Renal pelvis (tissue), 4 donors: Measurements from ENCODE around the gene SP140L. TPM values are rescaled to one million over a fixed set of nuclear protein-coding genes. Genes with fewer than 3 reads are reported as not detected.
"Not testable (repeated sequence)": the region's sequence is repeated elsewhere in the genome, so short reads cannot be mapped to it uniquely, and the experiment has no call there.

Experiments used
- DNase-seq: peaks from one replicate; pipeline ENCODE4 v3.0.0-alpha.2; 2013
- polyA plus RNA-seq, 3 donors: library from polyadenylated mRNA; unstranded; fragments of 120-200 nt; gene quantifications; one replicate each; pipeline ENCODE4 v1.2.1, GENCODE V29; 2013; ENCODE audit not compliant: insufficient read length in 3 of 3

Gene SP140L
- polyA plus RNA-seq, 3 donors = 7.6 to 10.4 (median 10.2) TPM

DNA sequence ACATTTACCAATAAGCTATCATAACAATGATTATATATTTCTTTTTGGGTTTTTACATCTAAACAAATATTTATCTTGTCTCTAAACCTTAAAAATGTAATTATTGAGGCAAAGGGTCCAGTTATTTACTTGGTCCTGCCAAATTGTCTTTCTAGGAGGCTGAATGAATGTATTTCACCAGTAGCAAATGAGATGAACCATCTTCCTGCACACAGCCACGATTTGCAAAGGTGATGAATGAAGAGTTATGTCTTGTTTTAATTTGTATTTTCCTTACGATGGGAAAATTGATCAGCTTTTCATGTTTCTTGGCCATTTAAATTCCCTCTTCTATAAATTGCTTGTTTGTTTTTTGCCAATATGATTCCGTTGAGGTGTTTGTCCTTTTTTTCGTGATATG lies 90.4 kb downstream of the SP140L start:
- no peak for DNase-seq

DNA sequence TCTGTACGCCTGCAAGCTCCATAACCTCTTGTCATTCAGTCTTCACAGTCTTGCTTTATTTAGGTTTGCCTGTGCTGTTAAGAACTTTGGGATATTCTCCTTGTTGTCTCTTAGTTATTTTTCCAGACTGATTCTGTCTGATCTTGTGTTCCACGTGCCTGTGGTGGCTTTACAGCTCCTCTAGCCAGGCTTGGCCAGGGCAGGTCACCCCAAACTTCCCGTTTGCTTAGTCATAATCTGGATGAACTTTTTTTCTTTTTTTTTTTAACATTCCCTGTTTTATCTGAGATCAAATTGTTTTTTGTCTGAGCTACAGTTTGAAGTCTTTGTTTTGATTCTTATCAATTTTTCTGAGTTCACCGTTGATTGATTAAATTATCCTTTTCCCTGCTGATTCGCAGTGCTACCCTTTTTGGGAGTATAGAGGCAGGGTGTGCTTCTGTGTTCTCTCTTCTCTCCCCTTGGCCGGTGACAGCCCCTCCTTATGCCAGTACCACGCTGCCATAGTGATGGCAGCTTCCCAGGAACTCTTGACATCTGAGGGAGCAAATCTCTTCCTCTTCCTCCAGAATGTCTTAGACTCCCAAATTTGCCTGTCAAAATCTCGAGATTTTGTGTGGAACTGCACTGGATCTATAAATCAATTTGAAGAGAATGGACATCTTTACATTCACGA lies 91.5 kb downstream of the SP140L start:
- DNase-seq = no peak

DNA sequence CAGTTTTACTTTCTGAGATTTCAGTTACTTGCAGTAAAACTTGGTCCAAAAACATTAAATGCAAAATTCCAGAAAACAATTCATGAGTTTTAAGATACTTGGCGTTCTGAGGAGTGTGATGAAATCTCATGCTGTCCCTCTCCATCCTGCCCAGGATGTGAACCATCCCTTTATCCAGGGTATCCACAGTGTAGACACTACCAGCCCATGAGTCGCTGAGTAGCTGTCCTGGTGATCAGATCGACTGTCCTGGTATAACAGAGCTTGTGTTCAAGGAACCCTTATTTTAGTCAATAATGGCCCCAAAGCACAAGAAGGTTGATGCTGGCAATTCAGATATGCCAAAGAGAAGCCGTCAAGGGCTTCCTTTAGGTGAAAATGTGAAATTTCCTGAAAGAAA lies 92.2 kb downstream of the SP140L start:
- no peak for DNase-seq

DNA sequence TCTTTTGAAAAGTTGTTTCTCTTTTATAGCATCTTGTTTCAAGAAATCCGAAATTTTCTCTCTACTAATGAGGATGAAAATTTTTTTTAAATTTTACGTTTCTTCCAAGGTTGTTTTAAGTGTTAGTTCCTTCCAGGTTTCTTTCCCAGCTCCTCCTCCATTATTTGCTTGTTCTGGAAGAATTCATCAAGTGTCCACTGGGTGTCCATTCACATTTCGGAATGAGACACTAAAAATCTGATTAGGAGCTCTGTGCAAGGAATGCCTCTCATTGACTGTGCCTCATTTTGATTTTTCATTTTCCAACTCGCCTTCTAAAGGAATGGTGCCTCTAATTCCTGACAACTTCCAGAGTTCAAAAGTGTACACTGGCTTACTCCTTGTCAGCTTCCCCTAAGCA lies 95.2 kb downstream of the SP140L start:
- DNase-seq = no peak

DNA sequence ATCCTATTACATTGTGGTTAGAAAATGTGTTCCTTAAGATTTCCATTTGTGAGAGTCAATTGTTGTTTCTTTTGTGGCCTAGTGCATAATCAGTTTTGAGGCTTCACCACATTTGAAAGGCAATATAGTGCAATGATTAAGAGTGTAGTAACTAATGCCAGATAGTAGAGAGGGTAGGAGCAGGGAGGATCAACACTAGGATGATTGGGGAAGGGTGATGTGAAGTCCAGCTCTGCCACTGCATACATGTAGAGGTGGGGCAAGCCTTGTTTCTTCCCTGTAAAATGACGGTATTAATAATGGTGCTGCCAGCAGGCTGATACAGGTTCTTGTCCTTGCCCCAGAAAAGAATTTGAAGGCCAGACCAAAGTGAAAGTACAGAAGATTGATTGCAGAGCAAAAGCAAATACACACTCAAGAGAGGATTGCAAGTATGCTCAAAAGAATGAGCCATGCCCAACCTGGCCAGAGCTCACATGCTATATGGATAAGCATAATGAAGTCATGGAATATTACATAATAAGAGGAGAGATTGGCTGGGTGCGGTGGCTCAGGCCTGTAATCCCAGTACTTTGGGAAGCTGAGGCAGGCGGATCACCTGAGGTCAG lies 97.0 kb downstream of the SP140L start:
- DNase-seq = no peak

DNA sequence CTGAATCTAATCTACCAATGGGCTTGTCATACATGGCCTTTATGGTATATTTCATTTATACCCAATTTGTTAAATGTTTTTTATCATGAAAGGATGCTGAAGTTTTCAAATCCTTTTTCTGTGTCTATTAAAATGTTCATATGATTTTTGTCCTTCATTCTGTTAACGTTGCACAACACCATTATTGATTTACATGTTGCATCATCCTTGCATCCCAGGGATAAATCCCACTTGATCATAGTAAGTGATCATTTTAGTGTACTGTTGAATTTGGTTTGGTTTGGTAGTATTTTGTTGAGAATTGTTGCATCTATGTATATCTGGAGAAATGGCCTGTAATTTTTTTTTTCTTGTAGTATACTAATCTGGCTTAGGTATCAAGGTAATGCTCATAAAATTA lies 98.4 kb downstream of the SP140L start:
- DNase-seq = no peak

DNA sequence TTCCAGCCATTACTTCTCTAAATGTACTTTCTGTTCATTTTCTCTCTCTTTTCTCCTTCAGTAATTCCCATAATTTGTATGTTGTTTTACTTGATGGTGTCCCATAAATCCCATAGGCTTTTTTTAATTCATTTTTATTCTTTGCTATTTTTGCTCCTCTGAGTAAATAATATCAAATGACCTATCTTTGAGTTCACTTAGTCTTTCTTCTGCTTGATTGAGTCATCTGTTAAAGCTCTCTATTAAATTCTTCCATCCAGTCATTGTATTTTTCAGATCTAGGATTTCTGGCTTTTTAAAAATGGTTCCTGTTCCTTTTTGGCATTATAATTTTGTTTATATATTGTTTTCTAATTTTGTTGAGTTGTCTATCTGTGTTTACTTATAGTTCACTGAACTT lies 102.5 kb downstream of the SP140L start:
- no peak for DNase-seq

DNA sequence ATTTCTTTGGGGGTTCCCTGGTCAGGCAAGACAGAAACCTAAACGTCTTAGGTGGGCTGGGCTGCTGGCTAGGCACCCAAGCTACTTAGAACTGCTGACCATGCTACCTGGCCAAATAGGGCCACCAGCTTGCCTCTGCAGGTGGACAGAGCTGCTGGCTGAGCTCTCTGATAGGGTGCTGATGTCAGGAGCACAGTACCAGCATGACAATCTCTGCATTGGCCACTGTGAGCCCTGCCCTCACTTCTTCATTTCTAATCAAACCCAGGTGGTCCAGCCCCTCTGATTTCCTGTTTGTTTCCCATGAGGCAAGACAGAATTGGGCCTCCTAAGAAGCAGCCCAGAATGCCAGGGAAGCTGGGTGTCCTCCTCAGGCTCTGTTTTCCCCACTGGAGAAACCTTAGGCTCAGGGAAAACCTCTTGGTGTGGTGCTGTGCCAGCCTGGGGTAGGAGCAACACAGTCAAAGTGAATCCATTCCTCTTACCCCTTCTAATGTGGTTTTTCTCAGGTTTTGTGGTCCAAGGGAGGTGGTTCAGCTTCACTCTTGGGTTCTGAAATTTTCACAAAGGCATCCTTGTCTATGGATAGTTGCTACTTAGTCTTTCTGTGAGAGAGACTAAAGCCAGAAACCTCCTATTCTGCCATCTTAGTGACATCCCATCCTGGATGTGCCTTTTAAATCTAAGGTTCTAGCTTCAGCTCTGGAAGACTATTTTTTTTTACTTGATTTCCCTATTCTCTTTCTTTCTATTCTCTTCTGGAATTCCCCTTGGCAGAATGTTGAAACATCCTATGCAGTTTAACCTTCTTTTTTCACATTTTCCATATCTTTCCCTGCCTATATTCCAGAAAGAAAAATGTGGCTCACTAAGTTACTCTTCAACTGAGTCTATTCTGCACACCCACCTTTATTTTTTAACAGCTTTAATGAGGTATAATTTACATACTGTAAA lies 104.2 kb downstream of the SP140L start:
- DNase-seq = no peak

DNA sequence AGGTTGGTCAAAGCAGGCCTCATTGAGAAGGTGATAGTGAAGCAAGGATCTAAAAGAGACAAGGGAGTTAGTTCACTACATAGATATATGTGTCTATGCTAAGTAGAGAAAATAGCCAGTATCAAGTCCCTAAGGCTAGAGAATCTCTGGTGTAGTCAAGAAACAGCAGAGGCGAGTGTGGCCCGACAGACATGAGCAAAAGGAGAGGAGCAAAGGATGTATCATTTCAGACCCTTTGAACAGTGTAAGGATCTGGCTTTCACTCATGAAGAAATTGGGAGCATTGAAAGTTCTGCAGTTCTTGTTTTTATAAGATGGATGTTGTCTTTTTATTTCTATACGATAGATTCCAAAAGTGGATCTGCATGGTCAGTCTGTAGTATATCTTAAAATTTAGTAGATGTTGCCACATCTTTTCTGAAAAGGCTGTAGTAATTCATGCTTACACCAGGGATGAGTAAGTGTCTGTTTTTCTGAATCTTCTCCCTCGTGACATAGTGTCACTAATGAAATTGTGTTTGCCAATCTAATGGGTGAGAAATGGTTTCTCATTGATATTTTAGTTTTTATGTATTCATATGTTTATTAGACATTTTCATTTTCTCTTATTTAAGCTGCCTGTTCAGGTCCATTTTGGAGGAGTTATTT lies 107.8 kb downstream of the SP140L start:
- no peak for DNase-seq

DNA sequence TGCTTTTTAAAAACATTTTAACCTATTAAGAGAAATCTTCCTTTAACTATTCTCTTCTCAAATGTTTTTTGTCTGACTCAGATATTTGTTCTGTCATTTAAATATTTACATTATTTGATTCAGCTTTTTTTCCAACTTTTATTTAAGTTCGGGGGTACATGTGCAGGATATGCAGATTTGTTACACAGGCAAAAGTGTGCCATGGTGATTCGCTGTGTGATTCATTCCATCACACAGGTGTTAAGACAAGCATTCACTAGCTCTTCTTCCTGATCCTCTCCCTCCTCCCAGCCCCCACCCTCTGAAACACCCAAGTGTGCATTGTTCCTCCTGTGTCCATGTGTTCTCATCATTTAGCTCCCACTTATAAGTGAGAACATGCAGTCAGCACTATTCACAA lies 108.4 kb downstream of the SP140L start:
- no peak for DNase-seq

DNA sequence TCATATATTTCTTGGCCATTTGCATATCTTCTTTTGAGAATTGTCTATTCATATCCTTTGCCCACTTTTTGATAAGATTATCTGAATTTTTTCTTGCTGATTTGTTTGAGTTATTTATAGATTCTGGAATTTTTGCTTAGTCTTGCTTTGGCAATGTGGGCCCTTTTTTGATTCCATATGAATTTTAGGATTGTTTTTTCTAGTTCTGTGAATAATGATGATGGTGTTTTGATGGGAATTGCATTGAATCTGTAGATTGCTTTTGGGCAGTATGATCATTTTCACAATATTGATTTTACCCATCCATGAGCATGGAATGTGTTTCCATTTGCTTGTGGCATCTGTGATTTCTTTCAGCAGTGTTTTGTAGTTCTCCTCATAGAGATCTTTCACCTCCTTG lies 112.1 kb downstream of the SP140L start:
- not testable (repeated sequence) for DNase-seq

DNA sequence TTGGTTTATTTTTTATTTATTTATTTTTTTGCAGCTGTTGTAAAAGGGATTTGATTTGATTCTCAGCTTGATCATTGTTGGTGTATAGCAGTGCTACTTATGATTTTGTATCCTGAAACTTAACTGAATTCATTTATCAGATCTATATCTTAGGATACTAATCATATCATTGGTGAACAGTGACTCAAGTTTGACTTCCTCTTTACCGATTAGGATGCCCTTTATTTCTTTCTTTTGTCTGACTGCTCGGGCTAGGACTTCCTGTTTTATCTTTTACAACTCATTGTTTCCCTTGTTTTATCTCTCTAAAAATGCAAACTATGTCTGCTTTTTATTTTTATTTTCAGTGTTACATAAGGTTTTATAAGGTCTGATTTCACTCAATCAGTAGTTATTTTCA lies 112.6 kb downstream of the SP140L start:
- no peak for DNase-seq

DNA sequence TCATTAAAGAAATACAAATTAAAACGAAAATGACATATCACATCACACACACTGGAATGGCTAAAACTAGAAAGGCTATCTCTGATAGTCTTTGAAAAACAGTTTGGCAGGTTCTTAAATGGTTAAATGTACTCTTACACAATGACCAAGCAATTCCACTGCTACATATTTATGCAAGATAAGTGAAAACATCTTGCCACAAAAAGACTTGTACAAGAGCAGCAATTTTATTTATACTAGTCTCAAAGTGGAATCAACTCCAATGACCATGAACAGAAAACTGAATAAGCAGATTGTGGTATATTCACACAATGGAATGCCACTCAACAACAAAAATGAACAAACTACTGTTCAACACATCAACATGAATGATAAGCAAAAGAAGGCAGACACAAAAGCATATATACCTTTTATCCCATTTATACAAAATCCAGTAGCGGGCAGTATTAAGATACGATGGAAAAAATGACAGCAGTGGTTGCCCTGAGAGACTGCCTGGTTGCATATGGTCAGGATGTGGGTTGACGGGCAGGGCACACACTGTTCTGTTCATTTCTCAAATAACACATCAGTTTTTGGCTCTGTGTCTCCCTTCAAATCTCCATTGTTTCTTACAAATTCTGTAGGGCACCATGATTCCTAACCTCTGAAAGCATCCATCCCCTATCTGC lies 114.4 kb downstream of the SP140L start:
- no peak for DNase-seq

DNA sequence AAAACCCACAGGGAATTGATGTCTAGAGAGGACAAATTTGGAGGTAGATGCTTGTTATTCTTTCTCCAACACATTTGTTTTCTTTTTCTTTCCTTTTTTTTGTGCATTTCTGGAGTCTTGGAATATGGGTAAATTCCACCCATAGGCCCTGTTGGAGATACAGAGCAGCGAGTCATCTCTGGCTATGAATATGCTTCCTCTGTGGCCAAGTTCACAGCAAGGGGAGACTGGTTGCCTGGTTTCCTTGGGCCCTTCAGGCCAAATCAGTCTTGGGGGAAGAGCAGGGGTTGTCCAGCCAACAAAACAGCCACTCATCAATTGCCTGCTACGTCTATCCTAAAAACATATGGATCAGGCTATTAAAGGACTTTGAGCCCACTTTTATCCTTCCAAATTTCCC lies 116.5 kb downstream of the SP140L start:
- DNase-seq = no peak

DNA sequence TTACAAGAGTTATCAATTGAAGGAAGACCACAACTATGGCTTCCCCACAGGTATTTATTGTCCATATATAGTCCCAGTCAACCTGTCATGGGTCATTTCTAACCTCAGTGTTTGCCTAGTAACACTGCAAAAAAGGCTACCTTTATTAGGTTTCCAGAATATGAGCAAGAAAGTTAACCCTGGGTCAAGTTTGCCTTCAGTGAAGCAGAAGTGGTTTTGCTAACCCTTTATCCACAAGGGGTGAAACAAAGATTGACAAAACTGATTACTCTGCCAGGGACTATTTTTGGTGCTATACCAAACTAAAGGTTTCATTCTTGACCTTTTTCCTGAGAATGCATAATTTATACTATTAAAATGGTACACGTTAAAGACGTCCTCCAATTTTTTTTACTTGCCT lies 117.8 kb downstream of the SP140L start:
- DNase-seq = no peak

DNA sequence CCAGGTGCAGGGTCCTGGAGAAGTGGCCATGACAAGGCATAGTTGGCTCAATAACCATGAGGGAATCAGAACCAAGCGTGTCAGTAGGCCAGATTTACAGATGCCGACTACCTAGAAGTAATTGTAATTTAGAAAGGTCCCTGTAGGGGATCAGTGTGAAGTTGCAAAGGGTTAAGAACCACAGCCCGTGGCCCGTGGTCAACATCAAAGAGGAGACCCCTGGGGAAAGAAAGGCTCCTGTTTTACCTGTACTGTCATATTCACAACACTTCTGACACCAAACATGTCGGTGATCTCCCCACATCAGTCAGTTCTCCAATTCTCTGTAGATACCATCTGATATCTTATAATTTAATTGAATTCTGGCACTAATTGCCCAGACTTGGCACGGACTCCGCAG lies 120.0 kb downstream of the SP140L start:
- DNase-seq = no peak

DNA sequence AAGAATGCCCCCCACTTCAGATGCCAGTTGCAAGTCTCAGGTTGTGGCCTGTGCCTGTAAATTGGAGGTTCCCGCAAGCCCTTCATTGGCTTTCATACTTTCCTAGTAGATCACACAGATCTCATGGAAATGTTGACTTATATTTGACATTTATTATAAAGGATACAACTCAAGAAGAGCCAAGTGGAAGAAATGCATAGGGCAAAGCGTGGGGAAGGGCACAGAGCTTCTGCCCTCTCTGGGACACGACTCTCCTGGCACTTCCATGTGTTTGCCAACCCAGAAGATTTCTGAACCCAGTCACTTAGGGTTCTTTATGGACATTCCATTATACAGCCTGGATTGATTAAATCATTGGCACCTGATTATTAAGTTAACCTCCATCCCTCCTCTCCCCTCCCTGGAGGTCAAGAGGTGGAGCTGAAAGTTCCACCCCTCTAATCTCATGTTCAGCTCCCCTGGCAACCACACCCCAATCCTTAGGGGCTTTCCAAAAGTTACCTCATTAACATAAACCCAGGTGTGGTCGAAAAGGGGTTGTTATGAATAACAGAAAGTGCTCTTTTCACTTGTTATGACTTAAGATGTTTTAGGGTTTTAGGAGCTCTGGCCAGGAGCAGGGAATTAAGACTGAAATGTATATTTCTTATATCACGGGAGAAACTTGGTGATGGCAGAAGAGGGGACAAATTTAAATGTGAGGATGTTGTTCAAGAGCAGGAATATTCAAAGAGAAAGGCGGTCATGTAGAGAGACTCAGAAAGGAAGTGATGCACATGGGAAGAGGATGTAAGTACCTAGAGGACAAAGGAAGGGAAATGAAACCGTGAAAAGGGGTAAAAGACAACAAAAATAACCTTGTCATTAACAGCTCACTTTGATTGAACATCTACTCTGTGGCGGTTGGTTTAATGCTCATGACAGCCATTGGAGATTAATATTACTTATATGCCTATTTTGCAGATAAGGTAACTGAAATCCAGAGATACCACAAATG lies 120.8 kb downstream of the SP140L start:
- no peak for DNase-seq

DNA sequence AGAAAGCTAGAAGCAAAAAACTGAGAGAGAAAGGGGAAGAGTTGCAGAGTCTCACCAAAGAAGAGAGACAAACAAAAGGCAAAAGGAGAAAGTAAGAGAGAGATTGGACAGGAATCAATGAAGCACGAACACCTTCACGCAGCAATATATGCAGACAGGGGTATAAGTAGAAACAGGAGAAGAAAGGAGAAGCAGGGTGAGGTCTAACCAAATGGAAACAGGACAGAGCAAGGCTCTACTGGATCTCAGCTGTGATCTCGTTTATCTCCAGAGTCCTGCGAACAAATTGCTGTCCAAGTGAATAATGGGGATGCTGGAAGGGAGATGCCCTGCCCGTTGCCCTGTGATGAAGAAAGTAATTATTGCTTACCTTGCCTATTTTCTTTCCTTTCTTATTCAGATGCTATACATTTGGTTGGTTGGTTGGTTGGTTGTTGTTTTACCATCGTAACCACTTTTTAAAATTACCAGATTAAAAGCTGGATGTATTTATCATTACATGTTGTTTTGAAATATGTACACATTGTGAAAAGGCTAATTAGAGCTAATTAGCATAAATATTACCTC lies 123.0 kb downstream of the SP140L start:
- DNase-seq = no peak

DNA sequence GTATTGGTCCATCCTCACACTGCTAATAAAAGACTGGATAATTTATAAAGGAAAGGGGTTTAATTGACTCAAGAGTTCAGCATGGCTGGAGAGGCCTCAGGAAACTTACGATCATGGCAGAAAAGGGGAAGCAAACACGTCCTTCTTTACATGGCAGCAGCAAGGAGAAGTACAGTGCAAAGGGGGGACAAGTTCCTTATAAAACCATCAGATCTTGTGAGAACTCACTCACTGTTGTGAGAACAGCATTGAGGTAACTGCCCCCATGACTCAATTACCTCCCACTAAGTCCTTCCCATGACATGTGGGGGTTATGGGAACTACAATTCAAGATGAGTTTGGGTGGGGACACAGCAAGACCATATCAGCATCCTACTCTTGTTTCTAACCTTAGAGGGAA lies 126.0 kb downstream of the SP140L start:
- DNase-seq = no peak
